Measurements from ENCODE around the gene IGSF8. TPM values are rescaled to one million over a fixed set of nuclear protein-coding genes. Genes with fewer than 3 reads are reported as not detected.

IGSF8 gene
- total RNA-seq, 1 donor from 2014 or later = 37.9 TPM

DNA sequence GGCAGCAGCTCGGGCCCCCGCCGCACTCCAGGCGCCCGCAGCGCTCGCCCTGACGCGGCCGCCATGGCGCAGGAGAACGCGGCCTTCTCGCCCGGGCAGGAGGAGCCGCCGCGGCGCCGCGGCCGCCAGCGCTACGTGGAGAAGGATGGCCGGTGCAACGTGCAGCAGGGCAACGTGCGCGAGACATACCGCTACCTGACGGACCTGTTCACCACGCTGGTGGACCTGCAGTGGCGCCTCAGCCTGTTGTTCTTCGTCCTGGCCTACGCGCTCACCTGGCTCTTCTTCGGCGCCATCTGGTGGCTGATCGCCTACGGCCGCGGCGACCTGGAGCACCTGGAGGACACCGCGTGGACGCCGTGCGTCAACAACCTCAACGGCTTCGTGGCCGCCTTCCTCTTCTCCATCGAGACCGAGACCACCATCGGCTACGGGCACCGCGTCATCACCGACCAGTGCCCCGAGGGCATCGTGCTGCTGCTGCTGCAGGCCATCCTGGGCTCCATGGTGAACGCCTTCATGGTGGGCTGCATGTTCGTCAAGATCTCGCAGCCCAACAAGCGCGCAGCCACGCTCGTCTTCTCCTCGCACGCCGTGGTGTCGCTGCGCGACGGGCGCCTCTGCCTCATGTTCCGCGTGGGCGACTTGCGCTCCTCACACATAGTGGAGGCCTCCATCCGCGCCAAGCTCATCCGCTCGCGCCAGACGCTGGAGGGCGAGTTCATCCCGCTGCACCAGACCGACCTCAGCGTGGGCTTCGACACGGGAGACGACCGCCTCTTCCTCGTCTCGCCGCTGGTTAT is 14.2 kb downstream of the IGSF8 start:
- DNase-seq (ENCODE audit: low spot score in 2 of 2) = peak in 1 of 2 donors; percentile 76
- TF ChIP-seq, protein P1, sequence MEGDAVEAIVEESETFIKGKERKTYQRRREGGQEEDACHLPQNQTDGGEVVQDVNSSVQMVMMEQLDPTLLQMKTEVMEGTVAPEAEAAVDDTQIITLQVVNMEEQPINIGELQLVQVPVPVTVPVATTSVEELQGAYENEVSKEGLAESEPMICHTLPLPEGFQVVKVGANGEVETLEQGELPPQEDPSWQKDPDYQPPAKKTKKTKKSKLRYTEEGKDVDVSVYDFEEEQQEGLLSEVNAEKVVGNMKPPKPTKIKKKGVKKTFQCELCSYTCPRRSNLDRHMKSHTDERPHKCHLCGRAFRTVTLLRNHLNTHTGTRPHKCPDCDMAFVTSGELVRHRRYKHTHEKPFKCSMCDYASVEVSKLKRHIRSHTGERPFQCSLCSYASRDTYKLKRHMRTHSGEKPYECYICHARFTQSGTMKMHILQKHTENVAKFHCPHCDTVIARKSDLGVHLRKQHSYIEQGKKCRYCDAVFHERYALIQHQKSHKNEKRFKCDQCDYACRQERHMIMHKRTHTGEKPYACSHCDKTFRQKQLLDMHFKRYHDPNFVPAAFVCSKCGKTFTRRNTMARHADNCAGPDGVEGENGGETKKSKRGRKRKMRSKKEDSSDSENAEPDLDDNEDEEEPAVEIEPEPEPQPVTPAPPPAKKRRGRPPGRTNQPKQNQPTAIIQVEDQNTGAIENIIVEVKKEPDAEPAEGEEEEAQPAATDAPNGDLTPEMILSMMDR (IDR thresholded peaks at IDR 0.05) = peak; percentile 5 to 46 (median 18)
- intact Hi-C loops (cut with DNase I) = loop anchor here (5.0 kb wide), 1 partner anchor 37 kb away; no protein-coding TSS in a partner anchor
- H3K4me3 ChIP-seq = peak overlapping the region; percentile 23 to 27
- peak overlapping the region in 1 of 2 donors; percentile 84 for H3K27ac ChIP-seq
- H3K36me3 ChIP-seq = peaks cover 3 to 10% of the 10 kb centered on the region in 2 donors
- H3K9me3 ChIP-seq = no peaks in the 10 kb centered on the region
- H3K4me1 ChIP-seq = peaks cover 7 to 27% of the 10 kb centered on the region in 2 donors
- H3K27me3 ChIP-seq = no peaks in the 10 kb centered on the region

DNA sequence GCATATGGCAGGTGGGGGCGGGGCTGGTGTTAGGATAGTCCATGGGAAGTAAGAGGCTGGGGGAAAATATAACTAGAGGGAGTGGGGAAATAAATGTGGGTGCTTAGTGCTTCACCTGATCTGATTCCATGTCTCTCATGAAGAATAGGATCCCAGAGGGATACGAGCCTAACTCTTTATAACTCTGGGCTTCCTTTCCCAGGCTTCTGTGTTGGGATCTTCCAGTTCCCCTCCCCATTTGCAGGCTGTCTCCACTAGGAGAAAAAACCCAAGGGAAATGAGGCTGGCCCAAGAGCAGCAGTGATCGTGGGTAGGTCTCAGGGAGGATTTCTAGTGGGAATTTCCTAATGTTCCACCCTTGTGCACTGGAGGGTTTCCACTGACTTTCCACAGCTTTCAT is 15.5 kb downstream of the IGSF8 start:
- DNase-seq (ENCODE audit: low spot score in 2 of 2) = no peak
- TF ChIP-seq, protein P1 (IDR thresholded peaks at IDR 0.05) = no peak
- Histone ChIP-seq H3K4me3 (no peak overlapping the region), H3K9me3 (no peaks in the 10 kb centered on the region), H3K4me1 (peaks cover 7 to 27% of the 10 kb centered on the region in 2 donors), H3K27ac (no peak overlapping the region), H3K27me3 (no peaks in the 10 kb centered on the region), H3K36me3 (no peaks in the 10 kb centered on the region)
- intact Hi-C loops (cut with DNase I) = loop anchor here (5.0 kb wide), 1 partner anchor 36 kb away; no protein-coding TSS in a partner anchor

DNA sequence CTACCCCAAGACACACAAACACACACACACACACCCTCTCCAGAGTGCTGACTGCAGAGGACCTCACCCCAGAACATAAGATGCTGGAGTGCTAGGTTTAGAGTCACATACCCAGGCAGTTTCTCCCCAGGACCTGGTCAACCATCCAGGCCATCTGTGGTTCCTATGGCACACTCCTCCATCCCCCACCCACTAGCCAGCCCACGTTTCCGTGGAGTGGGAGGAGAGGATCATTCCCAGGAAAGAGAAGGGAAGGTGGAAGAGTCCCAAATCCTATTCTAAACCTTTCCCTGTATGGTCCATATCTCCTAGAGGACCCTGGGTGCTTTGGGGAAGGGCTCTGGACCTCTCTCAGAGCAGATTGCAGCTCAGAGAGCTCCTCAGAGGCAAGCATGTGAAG is 15.9 kb downstream of the IGSF8 start:
- Histone ChIP-seq H3K27me3 (no peaks in the 10 kb centered on the region), H3K27ac (no peak overlapping the region), H3K9me3 (no peaks in the 10 kb centered on the region), H3K4me1 (peaks cover 7 to 27% of the 10 kb centered on the region in 2 donors), H3K36me3 (no peaks in the 10 kb centered on the region), H3K4me3 (no peak overlapping the region)
- TF ChIP-seq, protein P1 (IDR thresholded peaks at IDR 0.05) = no peak
- intact Hi-C loops (cut with DNase I) = loop anchor here (5.0 kb wide), 1 partner anchor 35 kb away; no protein-coding TSS in a partner anchor
- no peak for DNase-seq (ENCODE audit: low spot score in 2 of 2)

DNA sequence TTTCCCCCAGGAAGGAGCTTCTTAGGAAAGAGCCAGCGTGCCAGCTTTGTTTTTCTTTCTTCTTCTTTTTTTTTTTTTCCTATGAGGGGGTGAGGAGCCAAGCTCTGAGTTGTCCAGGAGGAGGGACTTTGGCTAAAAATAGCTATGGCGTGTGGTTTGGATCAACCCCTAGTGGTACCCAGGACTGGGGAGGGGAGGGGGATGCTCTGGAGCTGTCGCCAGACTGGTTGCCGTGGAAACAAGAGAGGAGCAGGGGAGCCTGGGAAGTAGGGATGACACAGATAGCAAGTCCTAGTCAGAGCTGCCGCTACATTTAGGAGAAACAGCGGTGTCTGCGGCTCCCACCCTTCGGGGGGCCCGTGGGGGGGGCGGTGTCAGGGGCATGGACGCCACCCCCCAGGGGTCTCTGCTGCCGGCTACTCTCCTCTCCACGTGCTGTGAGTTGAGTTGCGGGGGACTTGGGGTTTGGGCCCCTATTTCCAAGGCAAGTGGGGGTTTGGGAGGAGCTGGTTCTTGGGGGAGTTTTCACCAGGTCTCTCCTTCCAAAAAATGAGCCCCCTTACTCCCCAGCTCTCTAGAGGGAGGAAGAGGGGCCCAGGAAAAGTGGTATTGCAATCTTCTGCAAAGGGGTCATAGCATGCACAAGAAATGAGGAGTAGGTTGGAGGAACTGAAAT is 17.0 kb downstream of the IGSF8 start, which contains the start of gene KCNJ9:
KCNJ9 (plus strand) TSS at position 278 of the 676 bp plus-strand sequence. CDS start 2,493 bp downstream, outside the sequence.
- Histone ChIP-seq H3K9me3 (no peaks in the 10 kb centered on the region), H3K4me3 (no peak within 1 kb of the TSS), H3K27me3 (no peaks in the 10 kb centered on the region), H3K4me1 (peaks cover 7 to 27% of the 10 kb centered on the region in 2 donors), H3K36me3 (no peaks in the 10 kb centered on the region), H3K27ac (no peak within 1 kb of the TSS)
- DNase-seq (ENCODE audit: low spot score in 2 of 2) = no peak
- TF ChIP-seq, protein P1 (IDR thresholded peaks at IDR 0.05) = no peak
- intact Hi-C loops (cut with DNase I) = loop anchor here (5.0 kb wide), 1 partner anchor 34 kb away; no protein-coding TSS in a partner anchor

DNA sequence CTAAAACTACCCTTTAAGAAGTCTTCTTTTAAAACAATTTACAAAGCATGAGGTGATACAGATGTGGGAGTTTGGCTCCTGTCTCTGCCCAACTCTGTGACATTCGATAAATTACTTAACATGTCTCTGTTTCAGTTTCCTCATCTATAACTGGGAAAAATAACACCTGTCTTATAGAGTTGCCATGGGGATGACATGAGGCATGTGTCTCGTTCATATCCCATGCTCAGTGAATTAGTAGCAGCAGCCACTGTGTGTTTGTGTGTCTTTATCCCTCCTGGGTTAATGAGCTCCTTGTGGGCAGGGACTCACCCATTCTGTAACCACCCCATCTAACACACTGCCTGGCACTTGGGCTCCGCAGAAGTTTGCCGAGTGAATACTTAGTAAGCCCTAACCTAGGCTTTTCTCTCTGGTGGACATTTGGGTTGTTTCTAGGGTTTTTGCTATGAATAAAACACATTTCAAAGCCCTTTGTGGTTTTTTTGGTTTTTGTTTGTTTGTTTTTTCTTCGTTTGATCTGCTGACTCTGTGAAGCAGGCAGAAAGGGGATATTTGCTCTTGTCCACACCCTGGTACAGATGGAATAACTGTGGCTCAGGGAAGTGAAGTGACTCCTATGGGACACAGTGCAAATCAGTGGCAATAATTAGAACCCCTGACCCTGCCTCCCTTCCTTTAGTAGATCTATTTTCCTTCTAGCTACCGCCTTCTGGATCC is 17.9 kb downstream of the IGSF8 start:
- Histone ChIP-seq H3K36me3 (no peaks in the 10 kb centered on the region), H3K4me1 (peaks cover 3 to 20% of the 10 kb centered on the region in 2 donors), H3K27ac (no peak overlapping the region), H3K9me3 (no peaks in the 10 kb centered on the region), H3K27me3 (no peaks in the 10 kb centered on the region), H3K4me3 (no peak overlapping the region)
- DNase-seq (ENCODE audit: low spot score in 2 of 2) = no peak
- intact Hi-C loops (cut with DNase I) = loop anchor here (5.0 kb wide), 1 partner anchor 33 kb away; no protein-coding TSS in a partner anchor
- TF ChIP-seq, protein P1 (IDR thresholded peaks at IDR 0.05) = no peak

All from ascending aorta (tissue), 2 donors.